SU-DHL-6 (cell line): ENCODE measurements around the gene ATF6B.

Experiments
- EZH2phosphoT487 ChIP-seq: fragments of 200-600 bp; sonication (generic), shearing (Covaris generic); conservative IDR thresholded peaks from 2 replicates; pipeline ENCODE4 v1.6.1; 2018; ENCODE audit warnings: mild to moderate bottlenecking, antibody characterized with exemption, low read length, moderate library complexity, mixed read lengths
- TF ChIP-seq, protein P1 (sequence below): fragments of 200-600 bp; sonication (generic); IDR thresholded peaks from one replicate; pipeline ENCODE4 v1.5.1; 2017; ENCODE audit warnings: antibody characterized with exemption, mild to moderate bottlenecking, low read length, moderate library complexity; ENCODE audit not compliant: insufficient read depth, poor library complexity, severe bottlenecking

DNA sequence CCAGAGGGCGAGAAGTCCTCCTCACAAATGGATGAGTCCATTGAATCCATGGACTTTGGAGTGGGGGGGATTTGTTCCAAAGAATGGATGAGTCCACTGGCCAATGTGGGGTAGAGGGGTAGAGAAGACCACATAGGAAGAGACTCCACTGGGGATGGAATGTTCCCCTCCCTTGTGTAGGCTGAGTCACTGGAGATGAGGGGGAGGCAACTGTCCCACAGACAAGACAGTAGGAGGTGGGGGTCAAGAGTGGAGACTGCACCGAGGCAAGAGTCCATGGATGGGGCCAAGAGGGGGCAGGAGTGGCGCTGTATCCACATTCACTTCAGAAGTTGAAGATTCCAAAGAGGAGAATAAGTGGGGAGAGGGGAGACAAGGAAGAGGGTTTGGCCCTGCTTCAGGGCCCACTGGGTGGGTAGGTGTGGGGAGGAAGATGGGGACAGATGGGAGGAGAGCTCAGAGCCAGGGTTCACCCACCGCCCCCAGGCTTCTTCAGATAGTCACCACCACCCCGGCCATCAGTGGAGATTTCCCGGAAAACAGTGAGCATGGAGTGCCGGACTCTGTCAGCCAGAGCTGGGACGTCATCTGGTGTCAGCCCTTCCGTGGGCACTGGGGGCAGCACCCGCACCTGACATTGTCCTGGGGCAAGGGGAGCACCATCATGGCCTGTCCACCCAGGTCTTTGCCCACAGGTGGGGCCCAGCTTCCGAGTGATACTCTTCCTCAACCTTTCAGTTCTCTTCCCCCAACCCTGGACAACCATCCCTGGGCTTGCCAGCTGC is 41.0 kb upstream of the ATF6B start:
- TF ChIP-seq, protein P1, sequence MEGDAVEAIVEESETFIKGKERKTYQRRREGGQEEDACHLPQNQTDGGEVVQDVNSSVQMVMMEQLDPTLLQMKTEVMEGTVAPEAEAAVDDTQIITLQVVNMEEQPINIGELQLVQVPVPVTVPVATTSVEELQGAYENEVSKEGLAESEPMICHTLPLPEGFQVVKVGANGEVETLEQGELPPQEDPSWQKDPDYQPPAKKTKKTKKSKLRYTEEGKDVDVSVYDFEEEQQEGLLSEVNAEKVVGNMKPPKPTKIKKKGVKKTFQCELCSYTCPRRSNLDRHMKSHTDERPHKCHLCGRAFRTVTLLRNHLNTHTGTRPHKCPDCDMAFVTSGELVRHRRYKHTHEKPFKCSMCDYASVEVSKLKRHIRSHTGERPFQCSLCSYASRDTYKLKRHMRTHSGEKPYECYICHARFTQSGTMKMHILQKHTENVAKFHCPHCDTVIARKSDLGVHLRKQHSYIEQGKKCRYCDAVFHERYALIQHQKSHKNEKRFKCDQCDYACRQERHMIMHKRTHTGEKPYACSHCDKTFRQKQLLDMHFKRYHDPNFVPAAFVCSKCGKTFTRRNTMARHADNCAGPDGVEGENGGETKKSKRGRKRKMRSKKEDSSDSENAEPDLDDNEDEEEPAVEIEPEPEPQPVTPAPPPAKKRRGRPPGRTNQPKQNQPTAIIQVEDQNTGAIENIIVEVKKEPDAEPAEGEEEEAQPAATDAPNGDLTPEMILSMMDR, result no peak
- TF ChIP-seq EZH2phosphoT487, result no peak
